Naive thymus-derived CD4-positive, alpha-beta T cell (primary cell): ENCODE measurements around the gene AIRE. TPM values are rescaled to one million over a fixed set of nuclear protein-coding genes. Genes with fewer than 3 reads are reported as not detected.
A peak's percentile ranks its signal among the peaks of the same experiment; 100 is the strongest.
"Not testable (repeated sequence)": the region's sequence is repeated elsewhere in the genome, so short reads cannot be mapped to it uniquely, and the experiment has no call there.

Experiments used
- ATAC-seq: fragments of 150-1000 bp; cut with Tn5 transposase; 2 replicates; pipeline ENCODE4 v1.10.0; 2021; ENCODE audit warnings: mild to moderate bottlenecking, moderate library complexity
- CTCF ChIA-PET: fragments of 350-600 bp; sonication (Branson Sonifier 250); formaldehyde crosslinking; loops from one replicate; lab custom pipeline; 2021; ENCODE audit warnings: antibody characterized with exemption; lab: Charles Lee
- POLR2A ChIA-PET: fragments of 350-600 bp; sonication (Branson Sonifier 250); formaldehyde crosslinking; loops from one replicate; lab custom pipeline; 2021; ENCODE audit warnings: antibody characterized with exemption, inconsistent platforms; lab: Charles Lee
- DNase-seq, 9 donors: peaks; one replicate each; pipeline versions ENCODE4 v3.0.0 to v3.0.0-alpha.2; 2020 to 2022; ENCODE audit warnings: mixed read lengths in 1 of 9
- H3K27ac ChIP-seq: one replicate; pipeline ENCODE4 v1.7.0; 2013; ENCODE audit warnings: mild to moderate bottlenecking, low read depth, low read length, moderate library complexity
- H3K27me3 ChIP-seq, 2 donors: one replicate each; pipeline ENCODE4 v1.7.0; 2013; ENCODE audit warnings: low read length in 2 of 2, mild to moderate bottlenecking in 2 of 2, moderate library complexity in 2 of 2; ENCODE audit not compliant: control insufficient read depth in 2 of 2, insufficient read depth in 2 of 2
- H3K36me3 ChIP-seq, 3 experiments: 1 replicate in 2 of 3; 2 replicates in 1 of 3; pipeline ENCODE4 v1.7.0; 2013; ENCODE audit warnings: low read length in 3 of 3, mild to moderate bottlenecking in 3 of 3, moderate library complexity in 1 of 3; ENCODE audit not compliant: insufficient read depth in 3 of 3, control insufficient read depth in 2 of 3
- H3K4me1 ChIP-seq, 2 donors: one replicate each; pipeline ENCODE4 v1.7.0; 2013; ENCODE audit warnings: low read length in 2 of 2, mild to moderate bottlenecking in 2 of 2, moderate library complexity in 1 of 2; ENCODE audit not compliant: control insufficient read depth in 2 of 2, insufficient read depth in 2 of 2
- H3K4me3 ChIP-seq: 2 replicates; pipeline ENCODE4 v1.7.0; 2013; ENCODE audit warnings: mild to moderate bottlenecking, low read length
- H3K9me3 ChIP-seq, 3 experiments: 1 replicate in 2 of 3; 2 replicates in 1 of 3; pipeline ENCODE4 v1.7.0; 2013; ENCODE audit warnings: low read length in 3 of 3; ENCODE audit not compliant: control insufficient read depth in 2 of 3
- H3K27ac Mint-ChIP-seq, 9 donors: one replicate each; pipeline ENCODE4 v1.8.0; 2020 to 2022; ENCODE audit warnings: mixed read lengths in 9 of 9, mild to moderate bottlenecking in 8 of 9, moderate library complexity in 5 of 9, inconsistent platforms in 2 of 9
- H3K27me3 Mint-ChIP-seq, 5 donors: one replicate each; pipeline ENCODE4 v1.8.0; 2021 to 2022; ENCODE audit warnings: mixed read lengths in 5 of 5, mild to moderate bottlenecking in 1 of 5
- H3K36me3 Mint-ChIP-seq, 5 donors: one replicate each; pipeline ENCODE4 v1.8.0; 2020 to 2022; ENCODE audit warnings: mixed read lengths in 5 of 5, mild to moderate bottlenecking in 3 of 5, inconsistent platforms in 1 of 5
- H3K4me1 Mint-ChIP-seq, 7 donors: one replicate each; pipeline ENCODE4 v1.8.0; 2020 to 2022; ENCODE audit warnings: mixed read lengths in 7 of 7, mild to moderate bottlenecking in 3 of 7, inconsistent platforms in 1 of 7
- H3K4me3 Mint-ChIP-seq, 10 donors: one replicate each; pipeline ENCODE4 v1.8.0; 2020 to 2022; ENCODE audit warnings: mild to moderate bottlenecking in 10 of 10, mixed read lengths in 10 of 10, moderate library complexity in 6 of 10, inconsistent platforms in 2 of 10
- H3K9me3 Mint-ChIP-seq, 11 donors: one replicate each; pipeline ENCODE4 v1.8.0; 2020 to 2022; ENCODE audit warnings: mixed read lengths in 11 of 11, mild to moderate bottlenecking in 4 of 11, inconsistent platforms in 1 of 11, moderate library complexity in 1 of 11
- intact Hi-C, 2 donors: fragments of 100-400 bp; cut with micrococcal nuclease; formaldehyde crosslinking; loops; one replicate each; pipeline ENCODE4 v1.15.1; 2023
- polyA plus RNA-seq, 2 donors: library from polyadenylated mRNA; unstranded; fragments of 300-500 nt; fragmentation: Illumina TruSeq; gene quantifications; one replicate each; pipeline ENCODE4 v1.2.3, GENCODE V29; 2021
- total RNA-seq, 6 experiments: library from RNA in 5 of 6; stranded (reverse) in 5 of 6; gene quantifications; 1 replicate in 5 of 6; 2 replicates in 1 of 6; pipeline ENCODE4 v1.2.3 and lab custom pipeline; 2021 to 2026

AIRE gene
- total and polyA plus RNA-seq, 7 experiments from 2014 or later = 0.14 to 2.6 (median 0.32) TPM; not detected in 4

DNA sequence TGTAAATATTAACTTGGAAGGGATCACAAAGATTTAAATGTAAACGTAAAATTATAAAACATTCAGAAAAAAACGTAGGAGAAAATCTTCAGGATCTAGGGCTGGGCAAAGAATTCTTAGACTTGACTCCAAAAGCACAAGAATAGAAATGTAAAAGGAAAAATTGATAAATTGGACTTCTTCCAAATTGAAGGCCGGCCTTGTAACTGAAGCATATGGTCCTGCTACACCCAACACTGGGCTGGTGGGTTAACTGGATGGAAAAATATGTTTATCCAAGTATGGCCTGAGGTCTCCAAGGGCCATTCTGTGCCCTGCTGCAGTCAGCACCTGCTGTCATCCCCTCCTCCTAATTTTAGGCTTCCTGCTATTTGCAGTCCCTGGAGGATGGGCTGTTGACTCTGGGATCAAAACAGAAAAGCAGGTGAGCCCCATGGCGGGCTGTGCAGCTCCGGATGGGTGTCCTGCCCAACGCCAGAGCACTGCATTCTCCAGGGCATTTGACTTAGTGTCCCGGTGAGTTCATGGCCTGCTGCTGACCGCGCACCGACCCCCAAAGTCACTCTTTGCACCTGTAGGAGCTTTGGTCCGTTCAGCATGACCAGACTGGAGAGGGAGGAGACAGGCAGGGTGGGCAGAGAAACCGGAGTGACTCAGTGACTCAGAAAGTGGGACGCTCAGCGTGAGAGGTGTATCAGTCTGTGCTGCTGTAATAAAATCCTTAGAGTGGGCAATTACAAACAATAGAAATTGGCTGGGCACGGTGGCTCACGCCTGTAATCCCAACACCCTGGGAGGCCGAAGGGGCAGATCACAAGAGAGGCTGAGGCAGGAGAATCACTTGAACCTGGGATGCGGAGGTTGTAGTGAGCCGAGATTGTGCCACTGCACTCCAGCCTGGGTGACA, 6.1 kb upstream of the AIRE start:
- Mint-ChIP-seq H3K36me3 (no peaks in the 10 kb centered on the region), H3K4me1 (no peaks in the 10 kb centered on the region), H3K27ac (no peak overlapping the region), H3K9me3 (no peaks in the 10 kb centered on the region), H3K4me3 (no peak overlapping the region), H3K27me3 (peaks cover 0 to 22% (median 0%) of the 10 kb centered on the region in 5 donors)
- intact Hi-C loops = no loop called here
- Histone ChIP-seq H3K4me3 (no peak overlapping the region), H3K36me3 (no peaks in the 10 kb centered on the region), H3K27ac (no peak overlapping the region), H3K9me3 (no peaks in the 10 kb centered on the region), H3K27me3 (no peaks in the 10 kb centered on the region), H3K4me1 (no peaks in the 10 kb centered on the region)
- DNase-seq (no peak), ATAC-seq (no peak)
- ChIA-PET POLR2A (no interaction called here), CTCF (no interaction called here)

DNA sequence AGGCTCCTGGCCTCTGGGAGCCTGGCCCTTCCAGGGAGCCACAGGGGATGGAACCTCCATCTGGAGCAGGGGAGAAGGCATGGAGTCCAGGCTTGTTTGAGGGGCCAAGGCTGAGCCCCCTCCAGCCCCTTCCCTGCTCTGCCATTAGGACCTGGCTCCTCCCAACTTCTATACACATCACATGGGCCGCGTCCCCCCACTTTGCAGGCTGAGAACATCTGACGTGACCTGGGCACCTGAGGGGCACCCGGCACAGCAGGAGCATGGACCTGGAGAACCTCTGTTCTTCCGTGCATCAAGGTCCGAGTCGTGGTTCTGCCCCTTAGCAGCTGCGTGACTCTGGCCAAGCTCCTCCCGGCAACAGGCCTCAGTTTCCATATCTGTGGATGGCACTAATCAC, 3.9 kb upstream of the AIRE start:
- H3K27ac Mint-ChIP-seq = no peak overlapping the region
- no peak overlapping the region for H3K4me3 Mint-ChIP-seq
- ChIA-PET POLR2A (interaction anchor here (0.6 kb wide), 1 partner anchor 159 kb away, joined by 3 read pairs; no protein-coding TSS in a partner anchor), CTCF (no interaction called here)
- H3K36me3 Mint-ChIP-seq = no peaks in the 10 kb centered on the region
- no peaks in the 10 kb centered on the region for H3K36me3 ChIP-seq
- no peaks in the 10 kb centered on the region for H3K27me3 ChIP-seq
- no peak overlapping the region for H3K4me3 ChIP-seq
- no peaks in the 10 kb centered on the region for H3K9me3 Mint-ChIP-seq
- peak in 1 of 9 donors; percentile 7 for DNase-seq
- H3K27me3 Mint-ChIP-seq = peaks cover 0 to 10% (median 0%) of the 10 kb centered on the region in 5 donors
- no peaks in the 10 kb centered on the region for H3K9me3 ChIP-seq
- H3K4me1 Mint-ChIP-seq = no peaks in the 10 kb centered on the region
- no peaks in the 10 kb centered on the region for H3K4me1 ChIP-seq
- no peak for ATAC-seq
- no peak overlapping the region for H3K27ac ChIP-seq
- intact Hi-C loops = no loop called here

DNA sequence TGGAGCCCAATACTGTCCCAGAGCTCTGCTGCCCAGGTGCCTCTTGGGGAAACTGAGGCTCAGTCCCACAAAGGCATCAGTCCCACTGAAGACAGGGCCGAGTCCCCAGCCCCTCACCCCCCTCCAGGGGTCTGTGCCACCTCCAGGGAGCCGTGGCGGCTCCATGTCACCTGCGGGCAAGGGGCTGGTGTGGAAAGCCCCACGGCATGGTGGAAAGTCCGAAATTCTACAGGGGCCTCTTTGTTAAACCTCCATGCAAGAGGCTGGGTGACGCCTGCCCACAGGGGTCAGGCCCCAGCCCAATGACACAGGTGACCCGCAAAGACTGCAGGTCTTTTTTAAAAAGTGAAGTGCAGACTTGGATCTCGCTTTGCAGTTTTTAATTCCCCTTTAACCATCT, 3.3 kb upstream of the AIRE start:
- no peaks in the 10 kb centered on the region for H3K4me1 Mint-ChIP-seq
- H3K27ac Mint-ChIP-seq = no peak overlapping the region
- intact Hi-C loops = no loop called here
- Histone ChIP-seq H3K4me3 (no peak overlapping the region), H3K27ac (no peak overlapping the region), H3K27me3 (no peaks in the 10 kb centered on the region), H3K4me1 (no peaks in the 10 kb centered on the region), H3K9me3 (no peaks in the 10 kb centered on the region), H3K36me3 (no peaks in the 10 kb centered on the region)
- POLR2A ChIA-PET = no interaction called here
- peaks cover 0 to 7% (median 0%) of the 10 kb centered on the region in 5 donors for H3K27me3 Mint-ChIP-seq
- H3K36me3 Mint-ChIP-seq = no peaks in the 10 kb centered on the region
- ATAC-seq = no peak
- DNase-seq = no peak
- no peak overlapping the region for H3K4me3 Mint-ChIP-seq
- CTCF ChIA-PET = no interaction called here
- no peaks in the 10 kb centered on the region for H3K9me3 Mint-ChIP-seq

DNA sequence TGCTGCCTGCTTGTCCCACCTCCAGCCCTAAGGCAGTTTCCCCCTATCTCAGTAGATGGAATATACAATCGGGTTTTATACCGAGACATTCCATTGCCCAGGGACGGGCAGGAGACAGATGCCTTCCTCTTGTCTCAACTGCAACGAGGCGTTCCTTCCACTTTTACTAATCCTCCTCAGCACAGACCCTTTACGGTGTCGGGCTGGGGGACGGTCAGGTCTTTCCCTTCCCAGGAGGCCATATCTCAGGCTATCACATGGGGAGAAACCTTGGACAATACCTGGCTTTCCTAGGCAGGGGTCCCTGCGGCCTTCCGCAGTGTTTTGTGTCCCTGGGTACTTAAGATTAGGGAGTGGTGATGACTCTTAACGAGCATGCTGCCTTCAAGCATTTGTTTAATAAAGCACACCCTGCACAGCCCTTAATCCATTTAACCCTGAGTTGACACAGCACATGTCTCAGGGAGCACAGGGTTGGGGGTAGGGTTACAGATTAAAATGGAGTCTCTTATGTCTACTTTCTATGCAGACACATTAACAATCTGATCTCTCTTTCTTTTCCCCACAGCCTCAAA, 2.4 kb upstream of the AIRE start:
- H3K4me1 ChIP-seq, H3K4me3 Mint-ChIP-seq, H3K27ac ChIP-seq, ATAC-seq, H3K27me3 Mint-ChIP-seq, intact Hi-C loops, CTCF ChIA-PET, POLR2A ChIA-PET, H3K36me3 ChIP-seq, H3K4me1 Mint-ChIP-seq, H3K9me3 ChIP-seq, H3K36me3 Mint-ChIP-seq, H3K27me3 ChIP-seq, H3K9me3 Mint-ChIP-seq, H3K4me3 ChIP-seq, DNase-seq: not testable (repeated sequence)
- peak overlapping the region in 1 of 9 donors; percentile 22 for H3K27ac Mint-ChIP-seq

DNA sequence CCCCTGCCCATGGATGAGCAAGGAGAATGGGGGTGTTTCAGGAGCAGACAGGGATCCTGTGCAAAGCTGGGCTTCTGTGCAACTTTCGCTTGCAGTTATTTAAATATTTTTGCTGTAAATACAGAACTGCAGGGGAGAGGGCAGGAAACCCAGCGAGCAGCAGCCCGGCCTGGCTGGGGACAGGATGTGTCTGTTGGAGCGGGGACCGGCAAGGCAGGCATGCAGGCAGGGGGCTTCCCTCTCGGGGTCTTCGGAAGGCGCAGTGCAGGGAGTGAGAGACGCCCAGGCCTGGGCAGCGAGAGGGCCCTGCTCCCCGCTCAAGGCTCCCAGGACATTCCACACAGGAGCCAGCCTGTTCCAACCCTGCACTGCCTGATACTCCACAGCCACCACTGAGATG, 1.7 kb upstream of the AIRE start:
- intact Hi-C loops = no loop called here
- peak in 1 of 9 donors; percentile 6 for DNase-seq
- no peak overlapping the region for H3K27ac Mint-ChIP-seq
- no peaks in the 10 kb centered on the region for H3K36me3 ChIP-seq
- ChIA-PET CTCF (interaction anchor here (0.6 kb wide), 1 partner anchor 14 kb away, joined by 3 read pairs; no protein-coding TSS in a partner anchor), POLR2A (no interaction called here)
- no peak overlapping the region for H3K27ac ChIP-seq
- H3K4me3 ChIP-seq = no peak overlapping the region
- no peaks in the 10 kb centered on the region for H3K9me3 ChIP-seq
- H3K36me3 Mint-ChIP-seq = no peaks in the 10 kb centered on the region
- peaks cover 0 to 3% (median 0%) of the 10 kb centered on the region in 5 donors for H3K27me3 Mint-ChIP-seq
- ATAC-seq = no peak
- H3K4me1 ChIP-seq = no peaks in the 10 kb centered on the region
- no peak overlapping the region for H3K4me3 Mint-ChIP-seq
- H3K4me1 Mint-ChIP-seq = peaks cover 0 to 1% (median 0%) of the 10 kb centered on the region in 7 donors
- H3K27me3 ChIP-seq = no peaks in the 10 kb centered on the region
- no peaks in the 10 kb centered on the region for H3K9me3 Mint-ChIP-seq

DNA sequence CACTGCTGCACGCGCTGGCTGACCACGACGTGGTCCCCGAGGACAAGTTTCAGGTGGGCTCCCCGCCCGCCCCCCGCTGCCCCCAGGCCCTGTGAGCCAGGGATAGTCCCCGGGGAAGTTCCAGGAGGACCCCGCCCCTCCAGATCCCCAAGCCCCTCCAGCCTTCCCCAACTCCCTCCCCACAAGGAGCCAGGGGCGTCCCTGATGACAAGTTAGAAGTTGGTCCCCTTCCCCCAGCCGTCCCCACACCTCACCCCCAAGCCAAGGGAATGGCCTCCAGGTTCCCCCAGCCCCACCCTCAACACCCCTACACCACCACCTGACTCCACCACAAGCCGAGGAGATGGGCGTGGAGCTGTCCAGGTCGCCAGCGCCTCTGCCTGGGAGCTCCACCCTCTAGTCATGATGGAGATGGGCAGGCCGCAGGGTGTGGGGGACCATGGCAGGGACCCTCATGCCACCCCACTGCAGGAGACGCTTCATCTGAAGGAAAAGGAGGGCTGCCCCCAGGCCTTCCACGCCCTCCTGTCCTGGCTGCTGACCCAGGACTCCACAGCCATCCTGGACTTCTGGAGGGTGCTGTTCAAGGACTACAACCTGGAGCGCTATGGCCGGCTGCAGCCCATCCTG, 525 bp downstream of the AIRE start:
- peak in 1 of 9 donors; percentile 6 for DNase-seq
- POLR2A ChIA-PET = no interaction called here

More for the DNA sequence above, 525 bp downstream of the AIRE start:
- Mint-ChIP-seq H3K4me1 (peaks cover 0 to 7% (median 0%) of the 10 kb centered on the region in 7 donors), H3K9me3 (no peaks in the 10 kb centered on the region), H3K27me3 (peaks cover 0 to 3% (median 0%) of the 10 kb centered on the region in 5 donors), H3K27ac (no peak overlapping the region), H3K4me3 (no peak overlapping the region), H3K36me3 (no peaks in the 10 kb centered on the region)
- no peak for ATAC-seq
- no peaks in the 10 kb centered on the region for H3K9me3 ChIP-seq
- H3K36me3 ChIP-seq = no peaks in the 10 kb centered on the region
- no peak overlapping the region for H3K4me3 ChIP-seq
- intact Hi-C loops = no loop called here
- H3K4me1 ChIP-seq = no peaks in the 10 kb centered on the region
- CTCF ChIA-PET = no interaction called here
- H3K27ac ChIP-seq = no peak overlapping the region
- no peaks in the 10 kb centered on the region for H3K27me3 ChIP-seq
